Kidney (tissue), 14 donors: Measurements from ENCODE around the gene UBA1. TPM values are rescaled to one million over a fixed set of nuclear protein-coding genes. Genes with fewer than 3 reads are reported as not detected.

ENCODE experiments used
- DNase-seq, 5 donors: peaks; one replicate each; pipeline ENCODE4 v3.0.0-alpha.2; 2013 to 2020
- FAIRE-seq: peaks from 2 replicates; lab custom pipeline; 2012; peaks lifted over from hg19 to GRCh38; lab: Jason Lieb, UNC
- H3K27ac ChIP-seq, 2 donors: one replicate each; pipeline ENCODE4 v1.7.0; 2013; ENCODE audit warnings: low read depth in 2 of 2, low read length in 2 of 2, inconsistent platforms in 1 of 2
- H3K27me3 ChIP-seq: one replicate; pipeline ENCODE4 v1.7.1; 2013; ENCODE audit warnings: low read length, inconsistent platforms; ENCODE audit not compliant: control insufficient read depth, insufficient read depth
- H3K36me3 ChIP-seq, 3 donors: one replicate each; pipeline versions ENCODE4 v1.7.0 to v1.7.1; 2013; ENCODE audit warnings: low read length in 3 of 3, control low read depth in 1 of 3, inconsistent platforms in 1 of 3; ENCODE audit not compliant: insufficient read depth in 3 of 3, control insufficient read depth in 2 of 3
- H3K4me1 ChIP-seq, 3 donors: one replicate each; pipeline versions ENCODE4 v1.7.0 to v1.7.1; 2013; ENCODE audit warnings: low read length in 3 of 3, inconsistent platforms in 1 of 3, low read depth in 1 of 3; ENCODE audit not compliant: control insufficient read depth in 2 of 3, insufficient read depth in 2 of 3
- H3K4me3 ChIP-seq, 3 donors: one replicate each; pipeline versions ENCODE4 v1.7.0 to v1.8.1; 2013; ENCODE audit warnings: low read length in 3 of 3, control low read depth in 1 of 3, inconsistent platforms in 1 of 3
- H3K9ac ChIP-seq, 3 donors: one replicate each; pipeline versions ENCODE4 v1.7.0 to v1.7.1; 2013; ENCODE audit warnings: low read length in 3 of 3, control low read depth in 1 of 3, inconsistent platforms in 1 of 3
- H3K9me3 ChIP-seq, 3 donors: one replicate each; pipeline versions ENCODE4 v1.7.0 to v1.7.1; 2013; ENCODE audit warnings: low read length in 3 of 3, control low read depth in 1 of 3, inconsistent platforms in 1 of 3; ENCODE audit not compliant: control insufficient read depth in 2 of 3, insufficient read depth in 1 of 3
- CTCF ChIP-seq: IDR thresholded peaks from 3 replicates; pipeline ENCODE4 v1.5.1; 2012; ENCODE audit warnings: mild to moderate bottlenecking, moderate library complexity, borderline replicate concordance; ENCODE audit not compliant: insufficient read depth; ENCODE audit errors: extremely low read depth
- intact Hi-C: fragments of 100-400 bp; cut with DNase I; formaldehyde crosslinking; loops from one replicate; pipeline ENCODE4 v1.11.1; 2022
- polyA plus RNA-seq: library from polyadenylated mRNA; stranded (reverse); fragments of 350-450 nt; fragmentation: Illumina TruSeq; extraction: RNeasy Lipid Tissue Mini Kit (QIAGEN cat#74804); gene quantifications from one replicate; pipeline ENCODE4 v1.2.3, GENCODE V29; 2014; ENCODE audit warnings: low read depth, low replicate concordance; ENCODE audit not compliant: insufficient read depth
- total RNA-seq: library from RNA; stranded (reverse); fragmentation: NEBNext Ultra II Directional; extraction: Animal tissue kit (Norgen Biotek cat#: 25700); gene quantifications from one replicate; pipeline ENCODE4 v1.2.1, GENCODE V29; 2021
- donor health status: control.
- donor health status: control.
- donor health status: control.
- donor health status: control.
- donor health status: control.
- donor health status: DM: yes; HTN: yes; CAD: no.
- donor health status: Normal renal cell carcinoma (clear cell type).

Gene UBA1
- total and polyA plus RNA-seq, 2 donors from 2014 or later, result 155 to 218 TPM

- intact Hi-C loops, result no loop called here
- peak overlapping the region in 1 of 3 donors; percentile 72 for H3K4me3 ChIP-seq
- H3K36me3 ChIP-seq, result peaks cover 0 to 4% (median 0%) of the 10 kb centered on the region in 3 donors
- no peaks in the 10 kb centered on the region for H3K9me3 ChIP-seq
- FAIRE-seq, result no peak
- peaks cover 0 to 17% (median 0%) of the 10 kb centered on the region in 3 donors for H3K4me1 ChIP-seq
- no peak overlapping the region for H3K27ac ChIP-seq
- peak in 1 of 5 donors; percentile 22 for DNase-seq
- TF ChIP-seq CTCF, result no peak
- H3K27me3 ChIP-seq, result no peaks in the 10 kb centered on the region
- no peak overlapping the region for H3K9ac ChIP-seq
Observed at GRCh38 chrX:47146936-47147859, 46.4 kb upstream of the UBA1 start.

- FAIRE-seq (no peak), DNase-seq (no peak)
- Histone ChIP-seq H3K4me3 (no peak overlapping the region), H3K27me3 (no peaks in the 10 kb centered on the region), H3K4me1 (peaks cover 0 to 14% (median 0%) of the 10 kb centered on the region in 3 donors), H3K27ac (no peak overlapping the region), H3K36me3 (peaks cover 0 to 4% (median 0%) of the 10 kb centered on the region in 3 donors), H3K9ac (no peak overlapping the region), H3K9me3 (no peaks in the 10 kb centered on the region)
- no peak for TF ChIP-seq CTCF
- intact Hi-C loops, result no loop called here
Observed at GRCh38 chrX:47148946-47149345, 44.7 kb upstream of the UBA1 start.

- Histone ChIP-seq H3K36me3 (peaks cover 0 to 4% (median 0%) of the 10 kb centered on the region in 3 donors), H3K9ac (no peak overlapping the region), H3K4me1 (peaks cover 0 to 8% (median 0%) of the 10 kb centered on the region in 3 donors), H3K4me3 (no peak overlapping the region), H3K9me3 (no peaks in the 10 kb centered on the region), H3K27ac (no peak overlapping the region), H3K27me3 (no peaks in the 10 kb centered on the region)
- intact Hi-C loops, result no loop called here
- no peak for FAIRE-seq
- TF ChIP-seq CTCF, result no peak
- no peak for DNase-seq
Observed at GRCh38 chrX:47151435-47151834, 42.2 kb upstream of the UBA1 start.
